Pancreas (tissue), 10 donors: ENCODE data around the gene ZNF385A. TPM values are rescaled to one million over a fixed set of nuclear protein-coding genes. Genes with fewer than 3 reads are reported as not detected.

Experiments used
- ATAC-seq, 4 donors: fragments of 200-7000 bp; cut with Tn5 transposase; one replicate each; pipeline versions ENCODE4 v1.8.0 to v1.9.1; 2020; ENCODE audit warnings: mild to moderate bottlenecking in 4 of 4, moderate library complexity in 4 of 4
- DNase-seq, 6 donors: peaks; one replicate each; pipeline ENCODE4 v3.0.0-alpha.2; 2020
- FAIRE-seq: peaks from 2 replicates; lab custom pipeline; 2012; peaks lifted over from hg19 to GRCh38; lab: Jason Lieb, UNC
- H3K27ac ChIP-seq, 4 donors: fragments of 200-600 bp; sonication (generic); 1 replicate in 3 of 4; 2 replicates in 1 of 4; pipeline versions ENCODE4 v1.5.0 to v1.8.0; 2020
- H3K27me3 ChIP-seq, 4 donors: fragments of 200-600 bp; one replicate each; pipeline ENCODE4 v1.8.0; 2021
- H3K36me3 ChIP-seq, 3 donors: fragments of 200-600 bp; sonication (generic) in 1 of 3; one replicate each; pipeline versions ENCODE4 v1.5.0 to v1.8.0; 2020 to 2021
- H3K4me1 ChIP-seq, 3 donors: fragments of 200-600 bp; one replicate each; pipeline ENCODE4 v1.8.0; 2021
- H3K4me3 ChIP-seq, 4 donors: fragments of 200-600 bp; sonication (generic) in 2 of 4; one replicate each; pipeline versions ENCODE4 v1.5.0 to v1.8.0; 2020 to 2021
- H3K9me3 ChIP-seq, 4 donors: fragments of 200-600 bp; one replicate each; pipeline ENCODE4 v1.8.0; 2021
- WGBS, 2 donors: extraction: QIAGEN DNeasy Blood & Tissue Kit; methylation state at CpG; one replicate each; pipeline ENCODE4 v1.1.7; 2013; 5-methylcytosine and 5-hydroxymethylcytosine counted together
- intact Hi-C, 3 donors: fragments of 100-400 bp; cut with DNase I; formaldehyde crosslinking; loops; one replicate each; pipeline versions ENCODE4 v1.11.1 to v1.14.2; 2022
- polyA plus RNA-seq, 2 donors: library from polyadenylated mRNA; stranded (reverse); fragments of 200-250 nt; gene quantifications; one replicate each; pipeline ENCODE4 v1.2.3, GENCODE V29; 2013
- total RNA-seq, 6 donors: library from RNA; stranded (reverse); fragmentation: NEBNext Ultra II Directional in 4 of 6; extraction: Animal tissue kit (Norgen Biotek cat#: 25700) in 4 of 6; gene quantifications; one replicate each; pipeline versions ENCODE4 v1.2.1 to v1.2.4, GENCODE V29; 2021 to 2023
- TF ChIP-seq, protein P1 (sequence below), 4 donors: fragments of 200-600 bp; sonication (generic) in 3 of 4; IDR thresholded peaks; one replicate each; pipeline versions ENCODE4 v1.5.0 to v1.8.0; 2021; ENCODE audit warnings: antibody characterized with exemption in 4 of 4
- donor health status: healthy with polysubstance abuse.
- donor health status: DM: no; HTN: no; CAD: no; lungs with moderate emphysema.
- donor health status: DM: no; HTN: no; CAD: no.
- donor health status: control.
- donor health status: control.
- donor health status: Bipolar disorder and iron deficiency.
- donor health status: DM: yes; HTN: yes; CAD: no.
- donor health status: DM: no; HTN: no; CAD: no.
- donor health status: DM: no; HTN: no; CAD: no.
- donor health status: DM: yes; HTN: yes; CAD: no.

ZNF385A gene
- total and polyA plus RNA-seq, 8 donors, result 0.59 to 8.2 (median 2.9) TPM

DNA sequence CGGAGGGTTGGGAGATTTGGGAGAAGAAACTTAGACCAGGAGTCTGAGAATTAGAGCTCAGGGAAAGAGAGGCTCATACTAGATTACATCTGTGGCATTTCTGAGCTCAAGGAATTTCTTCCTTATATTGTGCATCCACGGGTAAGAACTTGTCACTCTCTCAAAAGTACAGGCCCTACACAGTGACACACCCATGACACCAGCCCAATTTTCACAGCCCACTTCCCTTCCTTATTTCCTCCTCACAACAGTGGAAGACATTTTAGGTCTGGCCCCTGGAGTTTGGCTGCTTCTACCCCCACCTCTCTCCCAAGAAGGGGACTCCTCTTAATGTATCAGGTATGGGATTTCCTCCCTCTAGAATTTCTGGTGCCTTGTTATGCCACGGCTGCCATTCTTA lies 9.2 kb upstream of the ZNF385A start:
- no peak for ATAC-seq
- Histone ChIP-seq H3K36me3 (peaks cover 0 to 15% (median 2%) of the 10 kb centered on the region in 3 donors), H3K27ac (no peak overlapping the region)

DNA sequence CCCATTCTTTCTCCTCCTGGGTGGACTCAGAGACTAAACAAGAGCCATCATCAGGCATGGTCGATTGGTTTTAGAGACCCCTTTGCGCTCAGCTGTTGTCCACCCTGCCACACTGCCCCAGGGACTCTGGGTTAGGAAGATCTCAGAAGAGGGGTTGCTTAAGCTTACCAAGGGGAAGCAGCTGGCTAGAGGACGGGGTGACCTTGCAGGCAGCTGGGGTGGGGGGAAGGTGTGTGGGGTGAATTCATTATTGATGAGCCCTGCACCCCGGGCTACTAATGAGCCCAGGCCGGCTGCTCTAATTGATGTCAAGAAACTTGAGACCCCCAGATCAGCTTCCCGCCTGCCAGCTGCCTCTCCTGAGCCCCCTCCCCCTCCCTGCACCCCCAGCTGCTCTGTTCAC lies 8.7 kb upstream of the ZNF385A start:
- Histone ChIP-seq H3K27me3 (no peaks in the 10 kb centered on the region), H3K27ac (no peak overlapping the region), H3K36me3 (peaks cover 0 to 11% (median 2%) of the 10 kb centered on the region in 3 donors), H3K9me3 (no peaks in the 10 kb centered on the region), H3K4me1 (no peaks in the 10 kb centered on the region), H3K4me3 (no peak overlapping the region)
- FAIRE-seq (no peak), DNase-seq (no peak), ATAC-seq (no peak)
- WGBS, 2 donors, result 50 to 54% methylated on average over 6 of the region's 6 CpGs
- TF ChIP-seq, protein P1, sequence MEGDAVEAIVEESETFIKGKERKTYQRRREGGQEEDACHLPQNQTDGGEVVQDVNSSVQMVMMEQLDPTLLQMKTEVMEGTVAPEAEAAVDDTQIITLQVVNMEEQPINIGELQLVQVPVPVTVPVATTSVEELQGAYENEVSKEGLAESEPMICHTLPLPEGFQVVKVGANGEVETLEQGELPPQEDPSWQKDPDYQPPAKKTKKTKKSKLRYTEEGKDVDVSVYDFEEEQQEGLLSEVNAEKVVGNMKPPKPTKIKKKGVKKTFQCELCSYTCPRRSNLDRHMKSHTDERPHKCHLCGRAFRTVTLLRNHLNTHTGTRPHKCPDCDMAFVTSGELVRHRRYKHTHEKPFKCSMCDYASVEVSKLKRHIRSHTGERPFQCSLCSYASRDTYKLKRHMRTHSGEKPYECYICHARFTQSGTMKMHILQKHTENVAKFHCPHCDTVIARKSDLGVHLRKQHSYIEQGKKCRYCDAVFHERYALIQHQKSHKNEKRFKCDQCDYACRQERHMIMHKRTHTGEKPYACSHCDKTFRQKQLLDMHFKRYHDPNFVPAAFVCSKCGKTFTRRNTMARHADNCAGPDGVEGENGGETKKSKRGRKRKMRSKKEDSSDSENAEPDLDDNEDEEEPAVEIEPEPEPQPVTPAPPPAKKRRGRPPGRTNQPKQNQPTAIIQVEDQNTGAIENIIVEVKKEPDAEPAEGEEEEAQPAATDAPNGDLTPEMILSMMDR (IDR thresholded peaks at IDR 0.05), result no peak
- intact Hi-C loops, result no loop called here

More for the DNA sequence above, 9.2 kb upstream of the ZNF385A start:
- FAIRE-seq (no peak), DNase-seq (no peak)
- intact Hi-C loops, result no loop called here
- Histone ChIP-seq H3K4me3 (no peak overlapping the region), H3K9me3 (no peaks in the 10 kb centered on the region), H3K4me1 (no peaks in the 10 kb centered on the region), H3K27me3 (no peaks in the 10 kb centered on the region)
- TF ChIP-seq, protein P1 (IDR thresholded peaks at IDR 0.05), result no peak
- WGBS, 2 donors, result 59 to 77% methylated on average over 3 of the region's 3 CpGs

DNA sequence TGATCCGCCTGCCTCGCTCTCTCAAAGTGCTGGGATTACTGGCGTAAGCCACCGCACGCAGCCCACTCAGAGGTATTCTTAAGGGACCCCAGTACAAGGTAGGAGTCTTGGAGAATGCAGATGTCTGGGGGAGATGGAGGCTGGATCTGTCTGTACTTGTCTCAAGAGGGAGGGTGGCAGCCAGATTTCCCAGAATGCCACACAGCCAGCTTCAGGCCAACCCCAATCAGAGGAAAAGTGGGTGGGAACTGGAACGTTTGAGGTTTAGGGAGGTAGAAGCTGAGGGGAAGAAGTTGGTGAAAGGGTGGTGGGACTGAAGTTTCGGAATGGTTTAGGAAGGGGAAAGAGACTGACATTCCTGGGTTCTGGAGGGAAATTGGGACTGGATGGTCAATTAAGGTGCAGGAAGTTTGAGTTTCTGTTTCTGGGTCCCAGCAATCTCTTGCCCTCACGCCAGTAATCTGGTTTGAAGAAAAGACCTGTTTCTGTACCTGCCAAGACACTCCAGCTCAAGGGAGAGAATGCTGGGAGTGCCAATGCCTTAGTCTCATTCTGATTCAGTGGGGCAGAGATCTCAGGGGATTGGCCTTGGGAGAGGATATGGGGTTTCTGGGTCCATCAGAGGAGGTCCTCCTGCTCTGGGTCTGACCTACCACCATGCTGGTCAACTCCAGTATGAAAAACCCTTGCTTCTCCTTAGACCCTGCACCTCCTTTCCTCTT lies 8.1 kb upstream of the ZNF385A start:
- TF ChIP-seq, protein P1 (IDR thresholded peaks at IDR 0.05), result no peak
- FAIRE-seq (no peak), ATAC-seq (no peak), DNase-seq (no peak)
- Histone ChIP-seq H3K4me3 (no peak overlapping the region), H3K4me1 (no peaks in the 10 kb centered on the region), H3K9me3 (no peaks in the 10 kb centered on the region), H3K27me3 (no peaks in the 10 kb centered on the region), H3K36me3 (peaks cover 0 to 8% (median 2%) of the 10 kb centered on the region in 3 donors), H3K27ac (no peak overlapping the region)
- intact Hi-C loops, result no loop called here
- 78 to 81% methylated on average over 8 of the region's 8 CpGs for WGBS, 2 donors

DNA sequence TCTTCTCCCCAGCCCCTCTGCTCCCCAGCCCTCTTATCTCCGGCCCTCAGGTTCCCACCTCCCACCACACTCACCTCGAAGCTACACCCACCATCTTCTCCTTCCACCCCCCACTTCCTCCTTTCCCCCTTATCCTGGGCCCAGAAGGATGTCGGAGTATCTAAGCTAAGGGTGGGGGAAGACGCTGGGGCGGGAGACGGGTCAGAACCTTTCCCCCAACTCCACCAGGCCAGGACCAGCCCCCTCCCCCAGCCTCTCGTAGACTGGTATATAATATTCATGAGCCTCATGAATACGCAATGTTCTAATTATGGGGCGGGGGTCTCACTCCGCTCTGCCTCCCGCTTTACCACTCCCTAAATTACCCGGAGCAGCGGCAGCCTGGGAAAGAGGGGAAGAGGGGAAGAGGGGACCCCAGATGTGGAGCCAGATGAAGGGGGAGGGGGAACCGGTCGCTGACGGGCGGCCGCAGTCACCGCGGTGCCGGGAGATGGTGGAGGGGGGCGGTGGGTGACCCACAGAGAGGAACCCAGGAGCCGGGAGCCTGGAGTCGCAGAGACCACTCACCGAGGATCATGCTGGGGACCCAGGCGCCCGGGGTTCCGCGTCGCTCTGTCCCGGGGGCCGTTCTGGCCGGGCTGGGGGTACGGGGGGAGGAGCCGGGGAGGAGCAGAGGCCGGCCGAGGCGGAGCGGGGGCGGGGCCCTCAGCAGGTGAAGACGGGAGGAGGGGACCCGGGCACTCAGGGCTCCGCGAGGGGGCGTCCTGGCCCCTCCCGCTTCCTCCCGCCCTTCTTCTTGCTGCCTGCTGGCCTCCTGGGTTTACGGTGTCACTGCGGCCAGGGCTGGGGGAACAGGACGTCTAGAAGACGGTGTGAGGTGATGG lies 6.4 kb upstream of the ZNF385A start:
- no peak for FAIRE-seq
- peak; percentile 27 to 80 (median 54) for DNase-seq
- peak; percentile 60 to 87 (median 73) for ATAC-seq
- H3K4me3 ChIP-seq, result peak overlapping the region in 3 of 4 donors; percentile 3 to 47 (median 32)
- H3K27me3 ChIP-seq, result no peaks in the 10 kb centered on the region
- intact Hi-C loops, result no loop called here
- H3K4me1 ChIP-seq, result no peaks in the 10 kb centered on the region
- H3K27ac ChIP-seq, result no peak overlapping the region
- TF ChIP-seq, protein P1 (IDR thresholded peaks at IDR 0.05), result no peak
- H3K36me3 ChIP-seq, result peaks cover 0 to 2% (median 0%) of the 10 kb centered on the region in 3 donors
- WGBS, 2 donors, result 20 to 26% methylated on average over 36 to 51 of the region's 51 CpGs
- no peaks in the 10 kb centered on the region for H3K9me3 ChIP-seq
